Measurements from ENCODE around the gene LIPI.

GRCh38 chr21:14086553-14086952 is 124.2 kb downstream of the LIPI start:
- TF ChIP-seq CTCF (IDR thresholded peaks at IDR 0.05) (no peak), POLR2A (IDR thresholded peaks at IDR 0.05) (no peak)
